Fibroblast of the aortic adventitia (primary cell): ENCODE data around the gene ING2. TPM values are rescaled to one million over a fixed set of nuclear protein-coding genes. Genes with fewer than 3 reads are reported as not detected.
"Not testable (repeated sequence)": the region's sequence is repeated elsewhere in the genome, so short reads cannot be mapped to it uniquely, and the experiment has no call there.

Source experiments
- DNase-seq: peaks from one replicate; pipeline ENCODE4 v3.0.0-alpha.2; 2010; ENCODE audit warnings: low read depth
- H3K4me3 ChIP-seq: 2 replicates; pipeline ENCODE4 v1.5.1; 2011; ENCODE audit warnings: low read depth, mild to moderate bottlenecking, control low read depth, low read length, moderate library complexity
- CTCF ChIP-seq: IDR thresholded peaks from 2 replicates; pipeline ENCODE4 v1.5.1; 2011; ENCODE audit warnings: mild to moderate bottlenecking, low read length, control low read depth, inconsistent platforms; ENCODE audit not compliant: insufficient read depth
- total RNA-seq: library from RNA; depleted of rRNA; stranded (reverse); fragments of >200 nt; gene quantifications from 2 replicates; pipeline ENCODE4 v1.2.3, GENCODE V29; 2012; ENCODE audit warnings: low replicate concordance

ING2 gene
- 14.8 and 21.2 TPM in 2 replicates for total RNA-seq

- peak within 1 kb of the TSS; percentile 93 for H3K4me3 ChIP-seq
- TF ChIP-seq CTCF: no peak
- DNase-seq: no peak
Observed at GRCh38 chr4:183504930-183505610, at the start of gene ING2. Gene ING2 (plus strand): TSS chr4:183505058. CDS start chr4:183505196, 138 bp downstream.

GRCh38 chr4:183455431-183456195, 49.2 kb upstream of the ING2 start:
- DNase-seq: no peak
- H3K4me3 ChIP-seq: no peak overlapping the region
- TF ChIP-seq CTCF: no peak

- TF ChIP-seq CTCF: no peak
- no peak overlapping the region for H3K4me3 ChIP-seq
- DNase-seq: no peak
Observed at GRCh38 chr4:183458005-183458404, 46.9 kb upstream of the ING2 start.

- not testable (repeated sequence) for H3K4me3 ChIP-seq, DNase-seq
Observed at GRCh38 chr4:183463903-183464619, 40.8 kb upstream of the ING2 start.

- not testable (repeated sequence) for H3K4me3 ChIP-seq
Observed at GRCh38 chr4:183465879-183466278, 39.0 kb upstream of the ING2 start.

GRCh38 chr4:183467246-183467645, 37.6 kb upstream of the ING2 start:
- no peak for TF ChIP-seq CTCF
- H3K4me3 ChIP-seq: no peak overlapping the region
- DNase-seq: no peak

More at GRCh38 chr4:183465879-183466278, 39.0 kb upstream of the ING2 start:
- not testable (repeated sequence) for DNase-seq

- no peak overlapping the region for H3K4me3 ChIP-seq
- no peak for DNase-seq
- TF ChIP-seq CTCF: no peak
Observed at GRCh38 chr4:183468210-183469095, 36.4 kb upstream of the ING2 start.
